HG03159 (cell line): Measurements from ENCODE around the gene STXBP6.
"Not testable (repeated sequence)": the region's sequence is repeated elsewhere in the genome, so short reads cannot be mapped to it uniquely, and the experiment has no call there.

Experiments
- ATAC-seq: cut with Tn5 transposase; IDR thresholded peaks from one replicate; pipeline ENCODE4 v1.9.1; 2021; ENCODE audit warnings: mild to moderate bottlenecking, moderate library complexity; ENCODE audit not compliant: unreplicated experiment

STXBP6 gene

DNA sequence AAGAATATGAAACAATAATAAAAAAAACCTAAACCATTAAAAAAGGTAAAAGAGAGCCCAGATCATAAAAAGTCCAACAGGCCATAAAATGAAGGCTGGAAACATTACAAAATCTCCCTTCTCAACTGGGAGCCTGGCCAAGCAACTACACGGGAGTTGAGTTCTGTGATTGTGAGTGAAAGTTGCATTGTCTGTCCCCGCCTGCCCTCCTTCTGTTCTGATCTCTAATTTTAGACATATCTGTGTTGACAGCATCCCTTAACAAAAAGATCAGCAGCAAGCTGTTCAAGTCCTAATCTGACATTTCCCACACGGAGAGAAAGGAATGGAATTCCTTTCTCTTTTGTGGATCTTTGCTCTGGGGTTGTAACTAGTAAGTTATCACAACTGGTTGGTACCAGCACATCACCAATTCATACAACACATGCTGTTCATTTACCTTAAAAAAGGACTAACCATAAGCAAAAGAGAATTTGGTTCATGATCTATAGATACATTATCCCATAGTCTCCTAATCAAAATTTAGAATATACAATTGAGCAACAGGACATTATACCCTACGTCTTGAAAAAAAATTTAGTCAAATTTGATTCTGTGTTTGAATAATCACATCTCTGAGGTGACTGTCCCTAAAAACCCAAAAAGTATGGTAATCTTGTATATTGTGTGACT lies 210.9 kb downstream of the STXBP6 start:
- no peak for ATAC-seq

DNA sequence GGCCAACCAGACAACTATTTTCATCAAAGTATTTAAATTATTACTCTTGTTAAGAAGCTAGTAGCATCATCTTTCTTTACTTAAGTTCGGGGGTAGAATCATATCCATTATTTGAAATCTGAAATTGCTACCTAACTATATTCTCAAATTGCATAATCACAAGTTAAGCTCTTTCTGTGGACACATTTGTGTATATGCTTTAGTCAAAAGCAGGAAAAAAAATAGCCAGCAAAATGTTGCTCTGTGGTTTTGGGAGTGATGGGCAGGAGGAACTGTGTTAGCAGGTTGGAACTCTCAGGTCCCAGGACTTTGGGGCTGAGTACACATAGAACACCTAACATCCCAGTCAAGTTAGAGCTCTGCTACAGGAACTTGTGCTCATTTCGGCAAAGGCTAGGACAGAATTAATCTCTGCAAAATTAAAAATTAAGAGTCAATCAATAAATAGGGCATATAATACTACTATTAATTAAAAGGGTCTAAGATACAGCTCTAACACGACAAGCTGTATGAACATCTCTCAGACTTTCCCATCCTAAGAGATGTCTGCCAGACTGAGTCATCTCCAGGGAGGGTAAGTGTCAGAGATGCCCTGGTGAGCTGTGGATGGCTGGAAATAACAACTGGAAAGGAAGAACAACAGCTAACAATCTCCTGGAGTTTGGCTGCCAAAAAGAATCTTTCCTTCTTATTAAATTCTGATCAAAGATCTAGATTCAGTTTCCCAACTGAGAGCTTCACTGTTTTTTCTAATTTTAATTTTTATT lies 212.5 kb downstream of the STXBP6 start:
- ATAC-seq, result no peak

DNA sequence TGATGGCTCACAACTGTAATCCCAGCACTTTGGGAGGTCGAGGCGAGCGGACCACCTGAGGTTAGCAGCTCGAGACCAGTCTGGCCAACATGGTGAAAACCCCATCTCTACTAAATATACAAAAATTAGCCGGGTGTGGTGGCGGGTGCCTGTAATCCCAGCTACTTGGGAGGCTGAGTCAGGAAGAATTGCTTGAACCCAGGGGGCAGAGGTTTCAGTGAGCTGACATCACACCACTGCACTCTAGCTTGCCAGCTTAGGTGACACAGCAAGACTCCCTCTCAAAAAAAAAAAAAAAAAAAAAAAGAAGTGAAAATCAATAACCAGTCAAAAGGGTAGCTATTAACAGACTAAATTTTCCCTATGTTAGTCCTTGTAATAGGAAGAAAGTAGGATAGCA lies 213.6 kb downstream of the STXBP6 start:
- not testable (repeated sequence) for ATAC-seq

DNA sequence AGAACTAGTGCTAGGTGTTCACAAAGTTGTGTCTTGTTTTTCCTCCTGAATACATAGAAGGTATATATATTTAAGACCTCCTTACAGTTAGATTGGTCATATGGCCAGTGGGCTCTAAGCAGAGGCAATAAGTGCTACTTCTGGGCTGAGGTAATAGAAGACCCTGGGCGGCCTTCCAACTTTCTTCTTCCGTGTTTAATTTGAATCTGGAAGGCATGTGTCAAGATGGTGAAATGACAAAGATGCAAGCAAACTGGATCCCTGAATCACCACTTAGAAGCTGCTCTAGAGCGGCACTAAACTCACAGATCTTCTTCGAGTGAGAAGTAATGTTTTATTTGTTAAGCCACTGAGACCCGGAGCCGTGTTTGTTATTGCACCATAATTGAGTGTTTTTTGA lies 215.0 kb downstream of the STXBP6 start:
- no peak for ATAC-seq

DNA sequence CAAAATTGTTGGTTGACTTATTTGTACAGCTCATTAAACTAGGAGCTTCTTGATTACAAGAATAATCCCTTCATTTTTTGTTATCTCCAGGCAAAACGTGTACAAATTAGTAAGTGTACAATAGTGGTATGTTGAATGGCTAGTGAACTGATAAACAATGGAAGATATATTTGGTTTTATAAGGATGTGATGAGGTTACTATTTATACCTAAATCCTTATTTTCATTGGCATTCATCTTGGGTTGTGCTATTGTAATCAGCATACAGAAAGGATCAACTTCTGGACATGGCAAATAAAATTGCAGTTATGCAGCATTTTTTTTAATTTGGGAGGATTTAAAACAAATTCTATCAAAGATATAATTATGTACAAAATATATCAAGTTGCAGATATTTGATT lies 216.6 kb downstream of the STXBP6 start:
- no peak for ATAC-seq

DNA sequence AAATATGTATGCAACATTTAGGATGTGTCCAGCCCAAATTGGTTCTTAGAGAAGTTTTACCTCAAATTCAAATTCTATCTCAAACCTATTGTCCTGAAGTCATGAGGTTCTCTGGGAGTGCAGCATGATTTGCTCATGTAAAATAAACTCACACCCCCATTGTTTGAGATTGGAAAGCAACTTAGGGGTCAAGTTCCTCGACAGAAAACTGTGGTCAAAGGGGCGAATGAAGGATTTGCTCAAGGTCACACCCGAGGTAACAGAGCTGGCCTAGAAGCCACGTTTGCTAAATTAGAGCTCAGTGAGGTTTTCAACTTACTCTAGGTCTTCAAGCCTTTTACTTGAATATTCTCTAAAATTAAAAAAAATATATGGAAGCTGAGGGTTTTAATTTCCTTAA lies 218.3 kb downstream of the STXBP6 start:
- ATAC-seq, result no peak

DNA sequence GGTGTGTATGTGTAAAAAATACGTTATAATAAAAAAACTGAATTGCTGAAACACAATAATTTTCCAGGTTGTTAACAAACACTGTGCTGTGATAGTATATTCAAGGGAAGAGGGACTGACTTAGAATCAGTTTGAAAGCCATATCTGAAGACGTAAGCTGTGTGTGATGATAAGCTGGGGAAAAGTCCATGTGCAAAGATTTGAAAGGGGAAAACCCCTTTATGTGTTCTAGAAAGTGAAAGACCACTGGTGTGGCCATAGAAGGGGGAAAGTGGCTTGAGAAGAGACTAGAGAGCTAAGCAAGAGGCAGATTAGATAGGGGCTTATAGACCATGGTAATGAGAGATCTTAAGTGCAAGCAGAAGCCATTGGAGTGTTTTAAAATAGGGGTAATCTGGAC lies 220.1 kb downstream of the STXBP6 start:
- no peak for ATAC-seq

DNA sequence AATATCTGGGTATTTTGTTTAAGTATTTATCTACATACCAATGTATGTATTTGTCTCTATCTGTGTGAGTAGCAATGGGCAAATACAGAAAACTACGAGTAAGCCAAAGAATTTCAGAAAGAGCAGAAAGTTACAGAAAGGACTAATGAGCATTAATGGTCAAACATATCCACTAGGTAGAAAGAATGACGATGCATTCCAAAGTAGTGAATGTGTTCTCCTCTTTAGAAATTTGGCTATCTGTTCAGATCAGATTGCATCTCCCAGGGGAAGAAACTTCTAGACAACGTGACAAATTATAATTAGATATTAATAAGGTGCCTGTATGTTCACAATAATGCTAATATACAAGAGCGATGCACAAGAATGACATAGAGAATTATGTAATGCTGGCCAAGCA lies 221.5 kb downstream of the STXBP6 start:
- no peak for ATAC-seq

DNA sequence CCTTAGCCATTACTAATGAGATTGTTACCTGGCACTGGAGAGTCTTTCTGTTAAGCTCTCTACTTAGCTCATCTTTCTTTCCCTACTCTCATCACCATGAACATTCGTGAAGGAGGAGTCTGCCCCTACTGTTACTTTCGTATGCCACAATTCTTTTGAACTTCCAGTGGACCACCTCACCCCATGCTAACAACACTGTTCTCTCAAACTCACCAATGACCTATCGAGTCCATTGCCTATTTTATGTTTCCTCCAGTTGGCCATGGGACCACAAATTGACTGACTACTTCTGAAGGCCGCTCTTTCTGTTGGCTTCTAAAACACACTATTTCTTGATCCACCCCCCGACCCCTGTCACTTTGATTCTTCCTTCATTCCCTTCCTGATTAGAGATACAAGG lies 223.6 kb downstream of the STXBP6 start:
- no peak for ATAC-seq

DNA sequence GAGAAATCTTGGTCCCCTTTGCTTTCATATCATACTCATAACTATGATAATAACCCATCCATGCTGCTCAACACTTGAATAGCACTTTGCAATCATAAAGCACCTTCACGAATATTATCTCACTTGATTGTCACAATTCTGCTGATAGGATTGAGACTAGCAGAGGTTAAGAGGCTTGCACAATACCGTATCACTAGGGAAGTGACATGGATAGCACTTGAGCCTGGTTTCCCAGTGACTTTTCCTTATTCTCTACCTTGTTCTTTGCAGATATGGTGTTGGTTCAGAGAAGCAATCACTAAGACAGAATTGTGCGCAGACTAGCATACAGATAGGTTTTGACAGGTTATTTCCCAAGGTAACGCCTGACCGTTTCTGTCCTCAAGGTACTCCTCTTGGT lies 229.3 kb downstream of the STXBP6 start:
- ATAC-seq, result no peak

DNA sequence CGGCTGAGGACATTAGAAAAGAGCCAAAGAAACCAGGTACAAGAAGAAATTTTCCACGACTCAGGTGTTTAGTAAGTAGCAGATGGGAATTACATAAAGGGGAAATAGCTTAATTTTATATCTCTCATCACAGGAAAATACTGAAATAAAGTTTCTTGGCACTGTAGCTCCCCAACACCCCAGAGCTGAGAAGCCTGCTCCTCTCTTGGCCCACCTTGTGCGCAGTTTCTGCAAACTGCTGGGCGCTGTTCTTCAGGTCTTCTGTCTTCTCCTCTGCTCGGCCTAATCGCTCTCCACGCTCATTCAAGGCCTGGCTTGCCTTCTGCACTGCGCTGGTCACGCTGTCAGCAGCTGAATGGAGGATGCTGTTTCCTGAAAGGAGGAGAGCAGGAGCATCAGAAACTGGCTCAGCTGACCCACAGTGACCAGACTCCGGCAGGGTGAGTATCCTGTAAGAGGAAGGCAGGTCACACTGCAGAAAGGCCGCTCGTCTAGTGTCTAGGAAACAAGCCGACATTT lies 231.1 kb downstream of the STXBP6 start:
- no peak for ATAC-seq

DNA sequence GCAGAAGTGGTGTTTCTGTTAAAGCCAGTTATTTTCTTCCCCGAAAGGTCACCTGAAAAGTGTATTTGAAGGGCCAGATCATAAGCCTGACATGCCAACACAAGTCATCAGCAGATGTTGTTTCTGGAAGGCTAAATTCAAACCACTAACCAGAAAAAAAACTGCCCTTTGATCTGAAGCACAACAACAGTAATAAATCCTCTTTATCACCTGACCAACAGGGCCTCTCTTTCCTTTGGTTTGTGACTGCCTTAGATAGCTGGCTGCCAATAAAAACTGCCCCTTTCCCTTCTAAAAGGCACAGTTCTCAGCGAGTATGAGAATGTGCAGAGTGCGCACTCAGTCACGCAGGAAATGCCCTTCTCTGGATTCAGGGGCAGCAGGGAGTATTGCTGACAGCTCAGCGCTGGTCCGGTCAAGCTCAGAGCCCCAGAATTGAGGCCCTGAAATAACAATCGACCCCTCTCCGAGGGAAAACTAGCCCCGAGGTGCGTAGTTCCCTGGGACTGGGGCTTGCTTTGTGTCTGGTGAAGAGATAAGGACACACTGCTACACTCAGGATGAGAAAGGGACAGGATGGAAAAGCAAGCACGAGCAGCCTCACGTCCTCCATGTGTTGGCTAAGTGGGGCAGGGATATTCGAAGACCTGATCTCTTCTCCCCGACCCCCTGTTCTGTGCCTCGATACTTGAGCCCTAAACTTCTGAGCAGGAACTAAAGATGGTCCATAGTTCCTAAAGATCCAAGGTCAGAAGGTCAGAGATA lies 231.7 kb downstream of the STXBP6 start:
- ATAC-seq, result no peak

DNA sequence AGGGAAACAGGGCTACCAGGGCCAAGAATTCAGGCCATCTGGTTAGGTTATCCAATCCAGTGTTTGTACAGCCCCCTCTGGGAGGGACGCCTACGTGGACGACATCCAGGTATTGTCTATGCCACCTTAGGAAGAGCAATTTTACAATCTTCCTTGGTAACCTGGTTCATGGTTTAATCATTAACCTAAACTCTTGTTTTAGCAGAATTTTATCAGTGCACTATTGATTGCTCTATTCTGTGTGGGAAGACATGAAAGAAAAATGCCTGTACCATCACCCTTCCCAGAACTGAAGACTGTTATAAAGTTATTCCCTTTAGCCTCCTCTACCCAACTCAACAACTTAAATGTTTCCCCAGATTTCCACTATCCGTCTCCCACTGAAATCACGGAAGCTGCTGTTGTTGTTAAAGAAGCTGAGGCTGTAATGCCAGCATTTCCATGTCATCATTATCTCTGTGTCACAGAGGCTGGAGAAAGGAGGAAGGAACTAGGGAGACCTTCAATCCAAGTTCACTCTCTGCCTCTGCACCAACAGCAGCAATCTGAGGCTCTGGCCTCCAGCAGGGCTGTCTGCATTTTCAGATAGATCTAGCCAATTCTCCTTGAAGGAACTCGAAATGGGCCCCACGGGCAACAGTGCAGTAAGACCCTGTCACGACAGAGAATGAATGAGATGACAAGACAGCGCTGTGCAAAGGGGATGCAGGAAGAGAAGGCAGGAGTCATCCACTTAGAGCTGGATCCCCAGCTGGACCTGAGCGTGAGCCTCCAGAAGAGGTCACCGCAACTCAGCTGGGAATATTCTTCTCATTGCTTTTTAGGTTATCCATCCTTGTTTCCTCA lies 232.5 kb downstream of the STXBP6 start:
- no peak for ATAC-seq

DNA sequence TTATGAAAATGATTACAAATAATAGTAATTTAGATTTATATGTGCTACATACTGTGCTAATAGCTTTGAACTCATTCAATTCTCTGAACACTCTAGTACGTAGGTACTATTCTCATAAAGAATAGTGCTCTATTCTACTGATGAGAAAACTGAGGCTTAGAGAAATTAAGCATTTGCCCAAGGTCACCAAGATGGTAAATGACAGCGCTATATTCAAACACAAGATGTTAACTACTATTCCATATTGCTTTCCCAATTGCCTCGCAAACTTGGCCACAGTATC lies 233.1 kb downstream of the STXBP6 start:
- ATAC-seq, result no peak

DNA sequence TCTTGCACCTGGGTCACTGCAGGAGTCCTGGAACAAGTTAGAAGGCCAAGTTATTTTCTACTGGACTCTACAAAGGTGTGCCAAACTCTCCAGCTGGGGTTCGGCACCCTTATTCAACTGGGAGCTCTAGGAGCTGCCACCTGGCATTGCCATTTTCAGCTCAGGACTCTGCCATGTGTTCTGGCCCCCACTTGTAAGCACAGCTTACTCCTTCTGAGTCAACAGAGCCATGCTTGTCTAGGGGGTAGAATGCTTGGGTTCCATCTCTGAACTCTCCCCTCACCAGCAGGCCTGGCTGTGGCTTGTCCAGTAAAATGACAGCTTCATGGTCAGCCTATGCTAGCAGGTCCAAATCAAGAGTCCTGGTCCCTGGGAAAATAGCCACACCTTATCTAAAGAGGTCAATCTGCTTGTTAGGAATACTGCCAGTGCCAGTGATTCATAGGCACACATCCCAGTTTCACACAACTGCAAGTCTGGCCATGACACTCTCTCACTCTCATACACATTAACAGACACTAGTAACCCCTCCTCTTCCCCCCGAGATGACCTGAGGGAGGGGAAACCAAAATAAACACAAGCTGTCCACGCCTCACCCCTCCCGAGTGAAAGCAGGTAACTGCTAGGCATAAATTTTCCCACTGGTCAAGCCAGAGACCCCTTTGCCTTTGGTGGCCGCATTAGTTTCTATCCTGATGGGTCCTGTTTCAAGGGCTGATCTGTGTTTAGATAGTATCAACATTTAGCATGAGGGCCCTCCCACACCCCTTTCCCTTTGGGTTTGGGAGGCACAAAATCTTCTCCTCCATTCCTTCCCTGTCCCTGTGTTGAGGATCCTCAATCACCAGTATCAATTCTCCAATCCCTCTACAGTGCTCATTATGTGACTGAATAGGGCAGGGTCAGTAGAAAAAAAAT lies 233.7 kb downstream of the STXBP6 start:
- ATAC-seq, result no peak

DNA sequence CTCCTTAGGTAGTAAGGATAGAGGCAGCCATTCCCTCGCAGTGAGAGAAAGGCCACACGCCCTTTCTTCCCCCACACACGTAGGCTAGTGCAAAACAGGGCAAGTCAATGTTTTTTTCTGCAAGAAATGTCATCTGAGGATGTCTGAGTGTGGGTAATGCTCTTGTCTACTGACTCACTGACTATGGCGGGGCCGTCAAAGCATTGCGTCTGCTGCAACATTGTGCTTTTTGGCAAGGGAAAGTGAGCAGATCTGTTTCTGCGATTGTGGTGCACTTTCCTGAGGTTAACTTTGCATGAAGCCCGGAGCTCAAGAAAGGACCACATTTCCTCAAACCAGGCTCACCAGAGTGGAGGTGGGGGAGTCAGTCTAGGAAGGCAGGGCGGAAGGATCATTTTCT lies 234.4 kb downstream of the STXBP6 start:
- no peak for ATAC-seq

DNA sequence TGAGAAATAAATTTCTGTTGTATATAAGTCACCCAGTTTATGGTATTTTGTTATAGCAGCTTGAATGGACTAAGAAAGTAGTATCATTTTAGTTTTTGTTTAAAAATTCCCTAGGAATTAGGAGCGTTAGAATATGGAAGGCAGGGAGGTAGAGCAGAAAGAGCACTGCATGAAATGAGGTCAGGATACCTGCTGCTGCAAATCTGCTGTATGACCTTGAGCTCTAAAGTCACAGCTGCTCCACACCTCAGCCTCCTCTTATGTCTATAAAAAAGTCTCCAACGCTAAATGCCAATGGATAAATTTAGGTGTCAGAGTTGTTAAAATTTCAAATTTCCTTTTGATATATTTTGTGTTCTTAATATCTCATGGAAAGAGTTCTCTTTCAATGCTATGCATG lies 235.0 kb downstream of the STXBP6 start:
- ATAC-seq, result no peak

DNA sequence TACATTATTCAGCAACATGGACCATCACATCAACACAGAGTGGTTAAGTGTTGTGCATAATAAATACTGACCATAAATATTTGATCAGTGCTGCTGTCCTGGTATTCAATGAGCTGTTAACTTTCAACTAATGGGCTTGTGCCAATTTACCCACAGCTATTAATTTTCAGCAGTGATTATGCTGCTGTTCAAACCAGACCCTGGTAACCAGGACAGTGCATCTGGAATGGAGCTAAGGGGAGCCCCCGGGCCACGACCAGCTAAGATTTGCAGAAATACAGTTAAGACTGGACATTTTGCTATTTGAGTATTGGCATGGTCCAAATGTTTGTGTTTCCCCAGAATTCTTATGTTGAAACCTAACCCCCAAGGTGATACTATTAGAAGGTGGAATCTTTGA lies 235.6 kb downstream of the STXBP6 start:
- no peak for ATAC-seq

DNA sequence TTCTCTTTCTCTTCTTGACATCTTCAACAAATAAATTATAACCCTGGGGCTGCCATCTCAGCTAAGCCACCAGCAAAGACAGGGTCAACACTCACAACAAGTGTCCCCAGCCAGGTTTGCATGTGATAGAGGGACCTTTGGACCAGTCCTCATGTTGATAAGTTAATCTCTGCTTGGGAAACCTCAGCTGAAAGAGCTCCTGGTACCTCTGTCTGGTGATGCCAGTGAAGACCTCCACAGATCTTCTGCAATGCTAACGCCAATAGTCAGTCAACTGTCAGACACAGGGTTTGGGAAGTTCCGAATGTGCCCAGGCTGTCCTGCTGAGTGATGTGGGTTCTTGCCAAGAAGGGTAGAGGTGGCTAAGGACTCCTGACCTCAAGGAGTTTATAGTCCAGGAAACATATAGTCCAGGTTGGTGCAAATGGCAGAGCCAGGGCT lies 236.1 kb downstream of the STXBP6 start:
- no peak for ATAC-seq
